ENCODE results near the gene RDH13. TPM values are rescaled to one million over a fixed set of nuclear protein-coding genes. Genes with fewer than 3 reads are reported as not detected.

Gene RDH13
- total and polyA plus RNA-seq, 2 experiments from 2014 or later, result 28.0 to 36.5 TPM

DNA sequence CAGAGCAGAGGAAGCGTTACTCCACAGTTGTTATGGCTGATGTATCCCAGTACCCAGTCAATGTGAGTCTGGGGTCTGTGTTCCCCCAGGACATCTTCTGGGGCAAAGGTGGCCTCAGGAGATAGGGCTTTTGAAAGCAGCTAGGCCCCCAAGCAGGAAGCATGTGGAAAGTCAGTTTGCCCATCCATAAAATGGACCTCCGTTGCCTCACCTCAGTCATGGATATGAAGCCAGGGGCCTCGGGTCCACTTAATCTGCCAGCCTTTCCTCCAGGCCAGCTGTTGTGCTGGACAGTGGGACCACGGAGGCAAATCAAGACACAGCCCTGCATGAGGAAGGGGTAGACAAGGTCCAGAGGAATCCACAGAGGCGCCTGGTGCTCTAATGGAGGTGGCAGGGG, 16.0 kb upstream of the RDH13 start:
- Mint-ChIP-seq H3K36me3 (ENCODE audit: low read depth) (peaks cover 14% of the 10 kb centered on the region; the same call in 2 of the 3 replicates), H3K27ac (no peak overlapping the region), H3K9me3 (peaks cover 10% of the 10 kb centered on the region; the same call in 2 of the 3 replicates), H3K4me3 (peak overlapping the region; percentile 21; the same call in 1 of the 3 replicates), H3K27me3 (ENCODE audit: insufficient read depth, low read depth, poor library complexity) (peaks cover 53% of the 10 kb centered on the region), H3K4me1 (peaks cover 44% of the 10 kb centered on the region)
- no peak for TF ChIP-seq CREB1 (CRISPR knock-in tag; IDR thresholded peaks at IDR 0.05; ENCODE audit: low read depth)
- TF ChIP-seq, protein P1, sequence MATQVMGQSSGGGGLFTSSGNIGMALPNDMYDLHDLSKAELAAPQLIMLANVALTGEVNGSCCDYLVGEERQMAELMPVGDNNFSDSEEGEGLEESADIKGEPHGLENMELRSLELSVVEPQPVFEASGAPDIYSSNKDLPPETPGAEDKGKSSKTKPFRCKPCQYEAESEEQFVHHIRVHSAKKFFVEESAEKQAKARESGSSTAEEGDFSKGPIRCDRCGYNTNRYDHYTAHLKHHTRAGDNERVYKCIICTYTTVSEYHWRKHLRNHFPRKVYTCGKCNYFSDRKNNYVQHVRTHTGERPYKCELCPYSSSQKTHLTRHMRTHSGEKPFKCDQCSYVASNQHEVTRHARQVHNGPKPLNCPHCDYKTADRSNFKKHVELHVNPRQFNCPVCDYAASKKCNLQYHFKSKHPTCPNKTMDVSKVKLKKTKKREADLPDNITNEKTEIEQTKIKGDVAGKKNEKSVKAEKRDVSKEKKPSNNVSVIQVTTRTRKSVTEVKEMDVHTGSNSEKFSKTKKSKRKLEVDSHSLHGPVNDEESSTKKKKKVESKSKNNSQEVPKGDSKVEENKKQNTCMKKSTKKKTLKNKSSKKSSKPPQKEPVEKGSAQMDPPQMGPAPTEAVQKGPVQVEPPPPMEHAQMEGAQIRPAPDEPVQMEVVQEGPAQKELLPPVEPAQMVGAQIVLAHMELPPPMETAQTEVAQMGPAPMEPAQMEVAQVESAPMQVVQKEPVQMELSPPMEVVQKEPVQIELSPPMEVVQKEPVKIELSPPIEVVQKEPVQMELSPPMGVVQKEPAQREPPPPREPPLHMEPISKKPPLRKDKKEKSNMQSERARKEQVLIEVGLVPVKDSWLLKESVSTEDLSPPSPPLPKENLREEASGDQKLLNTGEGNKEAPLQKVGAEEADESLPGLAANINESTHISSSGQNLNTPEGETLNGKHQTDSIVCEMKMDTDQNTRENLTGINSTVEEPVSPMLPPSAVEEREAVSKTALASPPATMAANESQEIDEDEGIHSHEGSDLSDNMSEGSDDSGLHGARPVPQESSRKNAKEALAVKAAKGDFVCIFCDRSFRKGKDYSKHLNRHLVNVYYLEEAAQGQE (IDR thresholded peaks at IDR 0.05; ENCODE audit: unreplicated experiment), result no peak
- no peak for TF ChIP-seq JUNB (IDR thresholded peaks at IDR 0.05; ENCODE audit: unreplicated experiment)
- TF ChIP-seq POLR2AphosphoS5 (IDR thresholded peaks at IDR 0.05; ENCODE audit: low read depth), result no peak
- no peak for TF ChIP-seq ZNF331 (CRISPR knock-in tag; IDR thresholded peaks at IDR 0.05; ENCODE audit: low read depth)
- no peak for TF ChIP-seq ETS1 (IDR thresholded peaks at IDR 0.05)
- no peak overlapping the region for H3K4me3 ChIP-seq
- DNase-seq (ENCODE audit: low spot score), result no peak
- peaks cover 13% of the 10 kb centered on the region for H3F3A ChIP-seq (replicated peaks; ENCODE audit: low read depth)
- no peaks in the 10 kb centered on the region for H3K79me2 ChIP-seq (replicated peaks; ENCODE audit: insufficient read depth)
- H4K20me1 ChIP-seq (replicated peaks; ENCODE audit: insufficient read depth), result peaks cover 3% of the 10 kb centered on the region; the same call in 1 of the 2 replicates
- no peak overlapping the region for H3K4me2 ChIP-seq
- H2AFZ ChIP-seq, result no peak overlapping the region
- H3K27ac ChIP-seq (ENCODE audit: low read depth), result no peak overlapping the region
- peaks cover 34% of the 10 kb centered on the region for H3K27me3 ChIP-seq (ENCODE audit: insufficient read depth)
- H3K4me1 ChIP-seq (ENCODE audit: insufficient read depth), result peaks cover 25% of the 10 kb centered on the region; the same call in 1 of the 2 replicates
- H3K36me3 ChIP-seq (ENCODE audit: insufficient read depth), result no peaks in the 10 kb centered on the region
- ATAC-seq, result no peak
- no peaks in the 10 kb centered on the region for H3K9me2 ChIP-seq (ENCODE audit: insufficient read depth)

GRCh38 chr19:55077106-55077505, 14.2 kb upstream of the RDH13 start:
- peaks cover 6% of the 10 kb centered on the region; the same call in 2 of the 3 replicates for H3K36me3 Mint-ChIP-seq (ENCODE audit: low read depth)
- no peaks in the 10 kb centered on the region for H3K36me3 ChIP-seq (ENCODE audit: insufficient read depth)
- H3K27ac ChIP-seq (ENCODE audit: low read depth), result no peak overlapping the region
- DNase-seq (ENCODE audit: low spot score) (no peak), ATAC-seq (no peak)
- H3K27me3 Mint-ChIP-seq (ENCODE audit: insufficient read depth, low read depth, poor library complexity), result peaks cover 50% of the 10 kb centered on the region
- no peaks in the 10 kb centered on the region for H3K9me2 ChIP-seq (ENCODE audit: insufficient read depth)
- H3K4me3 Mint-ChIP-seq, result no peak overlapping the region; the same call in 2 of the 3 replicates
- H3K27ac Mint-ChIP-seq, result no peak overlapping the region
- peaks cover 50% of the 10 kb centered on the region for H3K27me3 ChIP-seq (ENCODE audit: insufficient read depth)
- H3K4me1 Mint-ChIP-seq, result peaks cover 33% of the 10 kb centered on the region
- no peak for TF ChIP-seq EZH2phosphoT487 (IDR thresholded peaks at IDR 0.05; ENCODE audit: unreplicated experiment)
- peaks cover 19% of the 10 kb centered on the region; the same call in 1 of the 2 replicates for H3K4me1 ChIP-seq (ENCODE audit: insufficient read depth)
- H2AFZ ChIP-seq, result no peak overlapping the region
- no peaks in the 10 kb centered on the region for H4K20me1 ChIP-seq (replicated peaks; ENCODE audit: insufficient read depth)
- H3F3A ChIP-seq (replicated peaks; ENCODE audit: low read depth), result peaks cover 9% of the 10 kb centered on the region
- no peak overlapping the region for H3K4me3 ChIP-seq
- peaks cover 6% of the 10 kb centered on the region; the same call in 2 of the 3 replicates for H3K9me3 Mint-ChIP-seq
- H3K79me2 ChIP-seq (replicated peaks; ENCODE audit: insufficient read depth), result no peaks in the 10 kb centered on the region
- H3K4me2 ChIP-seq, result no peak overlapping the region
